ENCODE measurements around the gene ZNRF2. TPM values are rescaled to one million over a fixed set of nuclear protein-coding genes. Genes with fewer than 3 reads are reported as not detected.
A peak's percentile ranks its signal among the peaks of the same experiment; 100 is the strongest.

Gene ZNRF2
- total RNA-seq, 6 experiments from 2014 or later: 17.1 to 24.0 (median 18.7) TPM

DNA sequence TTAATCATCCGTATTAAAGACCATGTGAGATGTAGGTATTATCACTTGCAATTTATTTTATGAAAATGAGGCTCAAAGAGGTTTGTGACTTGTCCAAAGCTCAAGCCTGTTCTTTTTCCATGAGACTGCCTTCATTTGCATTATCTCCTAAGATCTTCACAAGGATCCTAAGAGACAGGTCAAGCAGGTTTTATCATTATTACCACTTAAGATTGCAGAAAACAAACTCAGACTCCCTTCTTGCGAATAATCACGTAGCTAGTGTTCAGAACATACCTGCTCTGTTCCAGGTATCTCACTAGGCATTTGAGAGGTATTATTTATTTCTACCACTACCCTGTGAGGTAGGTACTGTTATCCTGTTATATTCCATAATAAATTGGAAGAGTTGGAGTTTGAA is 64.8 kb downstream of the ZNRF2 start:
- H3K36me3 ChIP-seq: no peaks in the 10 kb centered on the region
- WGBS (ENCODE audit: insufficient coverage, low coverage, low lambda C conversion rate, missing lambda C conversion rate): 94% methylated on average over 3 of the region's 3 CpGs
- H3K4me3 ChIP-seq: no peak overlapping the region
- no peak for ATAC-seq
- intact Hi-C loops (cut with DNase I): no loop called here
- H3K27ac ChIP-seq: no peak overlapping the region
- H3K27me3 ChIP-seq: no peaks in the 10 kb centered on the region
- no peak for TF ChIP-seq POLR2A (IDR thresholded peaks at IDR 0.05)
- TF ChIP-seq, protein P1, sequence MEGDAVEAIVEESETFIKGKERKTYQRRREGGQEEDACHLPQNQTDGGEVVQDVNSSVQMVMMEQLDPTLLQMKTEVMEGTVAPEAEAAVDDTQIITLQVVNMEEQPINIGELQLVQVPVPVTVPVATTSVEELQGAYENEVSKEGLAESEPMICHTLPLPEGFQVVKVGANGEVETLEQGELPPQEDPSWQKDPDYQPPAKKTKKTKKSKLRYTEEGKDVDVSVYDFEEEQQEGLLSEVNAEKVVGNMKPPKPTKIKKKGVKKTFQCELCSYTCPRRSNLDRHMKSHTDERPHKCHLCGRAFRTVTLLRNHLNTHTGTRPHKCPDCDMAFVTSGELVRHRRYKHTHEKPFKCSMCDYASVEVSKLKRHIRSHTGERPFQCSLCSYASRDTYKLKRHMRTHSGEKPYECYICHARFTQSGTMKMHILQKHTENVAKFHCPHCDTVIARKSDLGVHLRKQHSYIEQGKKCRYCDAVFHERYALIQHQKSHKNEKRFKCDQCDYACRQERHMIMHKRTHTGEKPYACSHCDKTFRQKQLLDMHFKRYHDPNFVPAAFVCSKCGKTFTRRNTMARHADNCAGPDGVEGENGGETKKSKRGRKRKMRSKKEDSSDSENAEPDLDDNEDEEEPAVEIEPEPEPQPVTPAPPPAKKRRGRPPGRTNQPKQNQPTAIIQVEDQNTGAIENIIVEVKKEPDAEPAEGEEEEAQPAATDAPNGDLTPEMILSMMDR (IDR thresholded peaks at IDR 0.05): no peak
- no peaks in the 10 kb centered on the region for H3K9me3 ChIP-seq
- no peak for DNase-seq
- peaks cover 0 to 6% (median 0%) of the 10 kb centered on the region in 4 donors for H3K4me1 ChIP-seq

DNA sequence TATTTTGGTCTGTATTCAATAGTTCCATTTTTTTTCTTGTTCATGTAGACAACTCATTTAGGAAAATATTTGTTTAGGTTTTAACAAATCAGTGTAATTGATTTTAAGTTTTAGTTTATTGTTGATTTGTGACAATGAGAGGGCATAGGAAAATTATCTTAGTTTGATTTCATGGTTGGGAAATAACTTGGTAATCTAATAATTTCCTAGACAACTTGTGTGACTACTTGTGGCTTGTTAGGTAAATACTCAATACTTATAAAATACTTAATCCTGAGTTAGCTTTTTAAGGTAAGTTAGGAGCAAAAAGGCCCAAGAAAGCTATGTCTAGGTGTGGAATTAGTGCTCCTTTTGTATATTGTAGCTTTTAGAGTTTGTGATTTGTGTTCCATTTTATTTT is 65.4 kb downstream of the ZNRF2 start:
- peaks cover 0 to 6% (median 0%) of the 10 kb centered on the region in 4 donors for H3K4me1 ChIP-seq

DNA sequence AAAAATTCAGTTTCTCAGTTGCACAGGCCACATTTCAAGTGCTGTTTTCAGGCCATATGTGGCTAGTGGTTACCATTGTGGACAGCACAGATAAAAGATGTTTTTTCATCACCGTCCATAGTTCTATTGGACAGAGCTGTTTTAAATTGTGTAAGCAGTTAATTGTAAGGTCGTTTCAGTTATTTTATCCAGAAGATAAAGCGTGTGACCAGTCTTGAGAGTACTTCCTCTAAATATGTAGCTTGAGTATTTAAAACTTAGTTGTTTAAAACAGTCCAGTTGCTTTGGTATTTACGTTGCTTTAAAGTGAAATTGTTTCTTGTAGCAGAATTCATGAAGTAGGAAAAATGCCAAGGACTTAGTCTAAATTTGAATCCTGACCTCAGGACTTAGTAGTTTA is 66.9 kb downstream of the ZNRF2 start:
- TF ChIP-seq, protein P1 (IDR thresholded peaks at IDR 0.05): no peak
- no peak for TF ChIP-seq POLR2A (IDR thresholded peaks at IDR 0.05)
- 43% methylated on average over 4 of the region's 4 CpGs for WGBS (ENCODE audit: insufficient coverage, low coverage, low lambda C conversion rate, missing lambda C conversion rate)
- no peaks in the 10 kb centered on the region for H3K36me3 ChIP-seq
- H3K4me1 ChIP-seq: peaks cover 0 to 6% (median 0%) of the 10 kb centered on the region in 4 donors
- H3K9me3 ChIP-seq: no peaks in the 10 kb centered on the region
- H3K27me3 ChIP-seq: no peaks in the 10 kb centered on the region
- ATAC-seq (peak in 2 of 4 donors; percentile 38 to 51), DNase-seq (no peak)
- H3K4me3 ChIP-seq: no peak overlapping the region
- intact Hi-C loops (cut with DNase I): no loop called here
- no peak overlapping the region for H3K27ac ChIP-seq

More for the DNA sequence above, 65.4 kb downstream of the ZNRF2 start:
- ATAC-seq (no peak), DNase-seq (no peak)
- H3K36me3 ChIP-seq: no peaks in the 10 kb centered on the region
- intact Hi-C loops (cut with DNase I): no loop called here
- TF ChIP-seq, protein P1 (IDR thresholded peaks at IDR 0.05): no peak
- TF ChIP-seq POLR2A (IDR thresholded peaks at IDR 0.05): no peak
- no peaks in the 10 kb centered on the region for H3K9me3 ChIP-seq
- no peak overlapping the region for H3K27ac ChIP-seq
- no peaks in the 10 kb centered on the region for H3K27me3 ChIP-seq
- no peak overlapping the region for H3K4me3 ChIP-seq

DNA sequence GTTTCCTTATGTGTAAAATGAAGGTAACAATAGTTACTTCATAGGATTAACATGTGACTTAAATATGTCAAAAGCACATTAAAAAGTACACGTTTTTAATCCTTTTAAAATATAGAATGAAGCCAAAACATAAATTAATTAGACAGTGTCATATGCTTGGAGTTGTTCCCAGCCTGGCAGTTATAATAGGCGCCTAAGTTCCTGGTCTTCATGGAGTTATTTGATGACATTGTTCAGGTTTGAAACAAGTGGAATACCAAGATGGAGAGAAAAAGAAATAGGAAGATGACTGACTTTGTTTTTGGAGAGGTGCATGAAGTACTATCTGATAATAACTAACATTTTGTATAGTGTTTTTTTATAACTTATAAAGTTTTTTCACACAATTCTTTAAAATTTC is 67.3 kb downstream of the ZNRF2 start:
- DNase-seq (no peak), ATAC-seq (no peak)
- H3K36me3 ChIP-seq: no peaks in the 10 kb centered on the region
- H3K4me1 ChIP-seq: peaks cover 0 to 6% (median 0%) of the 10 kb centered on the region in 4 donors
- intact Hi-C loops (cut with DNase I): no loop called here
- no peaks in the 10 kb centered on the region for H3K27me3 ChIP-seq
- TF ChIP-seq POLR2A (IDR thresholded peaks at IDR 0.05): no peak
- H3K4me3 ChIP-seq: no peak overlapping the region
- H3K9me3 ChIP-seq: no peaks in the 10 kb centered on the region
- 55% methylated on average over 2 of the region's 2 CpGs for WGBS (ENCODE audit: insufficient coverage, low coverage, low lambda C conversion rate, missing lambda C conversion rate)
- no peak overlapping the region for H3K27ac ChIP-seq

DNA sequence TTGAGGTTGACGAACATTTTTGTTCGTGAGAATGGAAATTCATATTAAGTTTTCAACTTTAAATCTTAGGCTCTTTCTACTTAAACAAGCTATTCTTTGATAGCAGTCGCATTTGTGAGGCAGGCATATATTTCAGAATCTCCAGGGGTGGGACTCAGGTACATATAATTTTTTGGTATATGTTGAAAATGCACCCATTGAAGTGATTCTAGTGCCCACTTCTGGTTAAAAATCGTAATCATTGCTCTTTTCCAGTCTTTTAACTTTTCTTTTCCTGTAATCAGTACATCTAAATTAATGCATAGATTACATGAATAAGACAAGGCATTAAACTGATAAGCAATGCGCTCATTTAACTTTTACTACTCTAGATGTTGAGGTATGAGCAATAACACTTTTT is 67.8 kb downstream of the ZNRF2 start:
- H3K4me1 ChIP-seq: peaks cover 0 to 6% (median 0%) of the 10 kb centered on the region in 4 donors
- no peak for DNase-seq
- H3K27me3 ChIP-seq: no peaks in the 10 kb centered on the region
- H3K27ac ChIP-seq: no peak overlapping the region
- no peaks in the 10 kb centered on the region for H3K36me3 ChIP-seq
- TF ChIP-seq, protein P1 (IDR thresholded peaks at IDR 0.05): no peak
- TF ChIP-seq POLR2A (IDR thresholded peaks at IDR 0.05): no peak
- no peak overlapping the region for H3K4me3 ChIP-seq
- no peaks in the 10 kb centered on the region for H3K9me3 ChIP-seq
- no peak for ATAC-seq
- 85% methylated on average over 5 of the region's 5 CpGs for WGBS (ENCODE audit: insufficient coverage, low coverage, low lambda C conversion rate, missing lambda C conversion rate)
- intact Hi-C loops (cut with DNase I): no loop called here
